ENCODE data around the gene TRAF3. TPM values are rescaled to one million over a fixed set of nuclear protein-coding genes. Genes with fewer than 3 reads are reported as not detected.
A peak's percentile ranks its signal among the peaks of the same experiment; 100 is the strongest.

Gene TRAF3
- 18.1 TPM for polyA plus RNA-seq (2012; ENCODE audit: insufficient read length, low read depth)

GRCh38 chr14:102776761-102777710 is at the start of gene TRAF3:
TSS of gene TRAF3 (plus strand) at chr14:102777449. CDS start at chr14:102870202, 92,753 bp downstream.
- TF ChIP-seq POLR2AphosphoS5 (IDR thresholded peaks at IDR 0.05; ENCODE audit: low read depth, low read length) (no peak), REST (IDR thresholded peaks at IDR 0.05; ENCODE audit: insufficient read depth in 1 of 2, low read depth in 2 of 2, low read length in 2 of 2) (no peak), FOXP2 (optimal IDR thresholded peaks at IDR 0.05; ENCODE audit: borderline replicate concordance, extremely low read depth, extremely low read length, insufficient read depth) (peak; percentile 1), TAF1 (IDR thresholded peaks at IDR 0.05; ENCODE audit: borderline replicate concordance, insufficient read depth, low read length) (no peak), SIN3A (IDR thresholded peaks at IDR 0.05; ENCODE audit: borderline replicate concordance, insufficient read depth, low read length) (no peak)

DNA sequence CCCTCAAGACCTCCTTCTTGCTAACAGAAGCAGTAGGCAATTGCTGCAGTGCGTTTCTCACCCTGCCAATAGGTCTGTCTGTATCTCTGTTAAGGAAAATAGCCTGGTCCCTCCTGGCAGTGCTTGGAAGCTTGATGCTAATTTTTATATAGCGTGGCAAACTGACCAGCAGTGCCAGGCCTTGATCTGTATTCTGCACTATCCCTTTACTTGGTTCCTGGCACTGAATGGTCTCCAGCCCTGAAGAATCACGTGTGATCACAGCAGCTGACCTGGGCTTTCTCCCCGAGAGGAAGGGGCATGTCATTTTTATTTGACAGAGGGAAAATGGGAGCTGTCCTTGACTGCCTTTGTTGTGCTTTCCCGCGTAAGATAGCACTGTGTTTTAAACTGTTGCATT is 48.7 kb upstream of the TRAF3 start:
- no peak for TF ChIP-seq SIN3A (IDR thresholded peaks at IDR 0.05; ENCODE audit: borderline replicate concordance, insufficient read depth, low read length)

- TF ChIP-seq FOXP2 (optimal IDR thresholded peaks at IDR 0.05; ENCODE audit: borderline replicate concordance, extremely low read depth, extremely low read length, insufficient read depth) (no peak), TAF1 (IDR thresholded peaks at IDR 0.05; ENCODE audit: borderline replicate concordance, insufficient read depth, low read length) (no peak), POLR2AphosphoS5 (IDR thresholded peaks at IDR 0.05; ENCODE audit: low read depth, low read length) (no peak), REST (IDR thresholded peaks at IDR 0.05; ENCODE audit: insufficient read depth in 1 of 2, low read depth in 2 of 2, low read length in 2 of 2) (no peak), SIN3A (IDR thresholded peaks at IDR 0.05; ENCODE audit: borderline replicate concordance, insufficient read depth, low read length) (no peak)
These were observed 48.0 kb upstream of the TRAF3 start for GRCh38 chr14:102729268-102729667.

- no peak for TF ChIP-seq TAF1 (IDR thresholded peaks at IDR 0.05; ENCODE audit: borderline replicate concordance, insufficient read depth, low read length)
These were observed 47.4 kb upstream of the TRAF3 start for GRCh38 chr14:102729825-102730224.

GRCh38 chr14:102731101-102731870 is 46.0 kb upstream of the TRAF3 start:
- no peak for TF ChIP-seq SIN3A (IDR thresholded peaks at IDR 0.05; ENCODE audit: borderline replicate concordance, insufficient read depth, low read length)
- TF ChIP-seq REST (IDR thresholded peaks at IDR 0.05; ENCODE audit: insufficient read depth in 1 of 2, low read depth in 2 of 2, low read length in 2 of 2): no peak
- TF ChIP-seq TAF1 (IDR thresholded peaks at IDR 0.05; ENCODE audit: borderline replicate concordance, insufficient read depth, low read length): no peak
- no peak for TF ChIP-seq POLR2AphosphoS5 (IDR thresholded peaks at IDR 0.05; ENCODE audit: low read depth, low read length)
- TF ChIP-seq FOXP2 (optimal IDR thresholded peaks at IDR 0.05; ENCODE audit: borderline replicate concordance, extremely low read depth, extremely low read length, insufficient read depth): no peak
